Measurements from ENCODE around the gene CUX1.

The CUX1 gene

DNA sequence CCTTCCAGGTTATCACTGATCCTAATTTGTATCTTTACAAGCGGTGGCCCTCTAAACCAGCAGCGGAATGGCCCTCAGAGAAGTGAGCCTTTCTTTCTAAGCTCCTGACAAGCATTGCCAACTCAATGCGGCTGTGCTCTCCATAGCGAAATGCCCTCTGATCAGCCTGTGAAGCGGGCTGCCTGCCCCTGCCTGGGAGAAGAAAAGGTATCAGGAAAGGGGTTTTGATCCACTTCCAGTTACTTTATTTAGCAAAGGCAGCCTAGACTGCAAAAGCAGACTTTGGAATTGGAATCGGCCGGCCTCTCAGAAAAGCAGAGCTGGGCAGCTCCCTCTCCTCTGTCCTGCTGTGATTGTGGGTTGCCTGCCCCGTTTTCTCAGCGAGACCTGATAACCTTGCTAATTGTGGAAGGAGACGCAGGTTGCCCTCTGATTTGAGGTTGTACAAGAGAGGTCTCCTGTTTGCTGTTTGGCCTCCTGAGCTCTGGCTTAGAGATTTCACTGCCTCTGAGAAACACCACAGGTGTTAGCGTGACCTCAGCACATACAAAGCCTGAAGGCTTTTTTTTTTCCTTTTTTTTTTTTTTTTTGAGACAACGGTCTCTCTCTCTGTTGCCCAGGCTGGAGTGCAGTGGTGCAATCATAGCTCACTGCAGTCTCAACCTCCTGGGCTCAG is 415.3 kb downstream of the CUX1 start:
- DNase-seq = no peak

GRCh38 chr7:102234131-102234530 is 416.7 kb downstream of the CUX1 start:
- DNase-seq = no peak

DNA sequence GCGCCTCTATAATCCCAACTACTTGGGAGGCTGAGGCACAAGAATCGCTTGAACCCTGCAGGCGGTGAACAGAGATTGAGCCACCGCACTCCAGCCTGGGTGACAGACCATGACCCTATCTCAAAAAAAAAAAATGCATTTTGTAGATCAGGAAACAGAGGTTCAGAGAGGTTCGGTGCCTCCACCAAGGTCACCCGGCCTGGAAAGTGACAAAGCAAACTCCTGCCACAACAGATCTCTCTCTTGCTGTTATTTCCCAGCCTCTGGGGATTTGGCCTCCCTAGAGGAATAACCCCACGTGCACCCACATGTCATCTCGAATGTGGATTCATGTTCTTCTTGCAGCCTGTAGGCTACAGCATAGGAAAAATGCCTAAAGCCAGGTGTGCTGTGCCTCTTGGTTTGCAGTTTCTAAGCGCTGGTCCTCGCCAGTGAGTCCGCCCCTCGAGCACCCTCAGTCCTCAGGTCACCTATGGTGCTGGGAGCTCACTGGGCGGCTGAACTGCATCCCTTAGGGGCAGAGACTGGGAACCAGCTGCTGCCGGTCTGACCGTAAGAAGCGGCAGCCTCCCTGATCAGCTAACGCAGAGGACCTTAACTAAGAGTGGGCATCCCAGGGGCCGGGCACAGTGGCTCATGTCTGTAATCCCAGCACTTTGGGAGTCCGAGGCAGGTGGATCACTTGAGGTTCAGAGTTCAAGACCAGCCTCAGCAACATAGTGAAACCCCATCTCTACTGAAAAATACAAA is 417.6 kb downstream of the CUX1 start:
- DNase-seq = no peak

GRCh38 chr7:102236102-102236501 is 418.7 kb downstream of the CUX1 start:
- no peak for DNase-seq

- DNase-seq = peak; percentile 75
These were observed 419.3 kb downstream of the CUX1 start for GRCh38 chr7:102236592-102237287.

GRCh38 chr7:102239206-102239820 is 421.9 kb downstream of the CUX1 start:
- no peak for DNase-seq

- DNase-seq = no peak
These were observed 424.0 kb downstream of the CUX1 start for GRCh38 chr7:102241431-102241830.

- no peak for DNase-seq
These were observed 427.2 kb downstream of the CUX1 start for GRCh38 chr7:102244601-102245000.

DNA sequence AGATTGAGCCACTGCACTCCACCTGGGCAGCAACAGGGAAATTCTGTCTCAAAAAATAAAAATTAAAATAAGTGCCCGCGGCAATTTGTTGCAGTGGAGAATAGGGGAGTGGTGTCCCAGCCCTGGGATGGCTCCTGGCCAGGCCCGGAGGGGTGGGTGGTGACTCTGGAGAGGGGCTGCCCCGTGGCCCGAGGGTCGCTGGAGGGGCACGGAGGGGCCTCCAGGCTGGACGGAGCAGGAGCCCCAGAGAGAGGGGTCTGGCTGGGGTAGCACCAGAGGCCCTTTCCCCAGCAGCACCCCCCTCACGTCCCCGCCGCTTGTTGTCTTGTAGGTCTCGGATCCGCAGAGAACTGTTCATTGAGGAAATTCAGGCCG is 430.6 kb downstream of the CUX1 start:
- DNase-seq = no peak

GRCh38 chr7:102248456-102249395 is 431.3 kb downstream of the CUX1 start:
- no peak for DNase-seq

DNA sequence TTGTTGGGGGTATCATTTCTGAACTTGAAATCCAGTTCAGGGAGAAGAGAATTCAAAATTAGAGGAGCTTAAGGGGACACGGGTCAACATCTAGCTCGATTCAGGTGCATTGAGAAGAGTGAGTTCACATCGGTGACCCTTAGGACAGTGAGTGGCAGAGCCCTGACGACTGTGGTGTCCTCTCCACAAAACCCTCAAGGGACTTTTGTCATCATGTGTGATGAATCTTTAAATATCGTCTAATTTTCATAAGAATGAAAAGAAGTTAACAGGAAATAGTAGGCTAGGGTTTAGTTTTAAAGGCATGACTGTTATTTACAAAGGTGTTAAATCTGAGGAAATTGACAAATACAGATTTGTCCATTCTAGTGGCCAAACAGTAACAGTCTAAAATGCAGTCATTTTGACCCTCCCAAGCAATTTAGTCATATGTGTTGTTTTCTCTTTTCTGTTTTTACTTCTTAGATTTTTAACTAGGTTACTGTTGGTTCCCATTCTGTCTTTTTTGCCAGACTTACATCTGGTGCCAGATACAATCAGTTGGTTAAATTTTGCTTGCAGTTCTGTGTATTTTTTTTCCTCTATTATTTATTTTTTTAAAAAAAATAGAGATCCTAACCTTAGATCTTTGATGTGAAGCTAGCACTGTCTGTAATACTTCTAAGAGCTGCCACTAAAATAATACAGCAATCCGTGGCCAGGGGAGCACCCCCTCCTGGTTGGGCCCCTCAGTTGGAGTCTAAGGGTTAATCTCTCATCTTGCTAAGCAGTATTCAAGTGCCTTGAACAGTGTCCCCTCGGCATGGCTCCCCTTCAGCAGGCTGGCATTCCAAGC is 434.3 kb downstream of the CUX1 start:
- no peak for DNase-seq

GRCh38 chr7:102252366-102252982 is 435.0 kb downstream of the CUX1 start:
- DNase-seq = no peak

- no peak for DNase-seq
These were observed 435.9 kb downstream of the CUX1 start for GRCh38 chr7:102253066-102253972.

DNA sequence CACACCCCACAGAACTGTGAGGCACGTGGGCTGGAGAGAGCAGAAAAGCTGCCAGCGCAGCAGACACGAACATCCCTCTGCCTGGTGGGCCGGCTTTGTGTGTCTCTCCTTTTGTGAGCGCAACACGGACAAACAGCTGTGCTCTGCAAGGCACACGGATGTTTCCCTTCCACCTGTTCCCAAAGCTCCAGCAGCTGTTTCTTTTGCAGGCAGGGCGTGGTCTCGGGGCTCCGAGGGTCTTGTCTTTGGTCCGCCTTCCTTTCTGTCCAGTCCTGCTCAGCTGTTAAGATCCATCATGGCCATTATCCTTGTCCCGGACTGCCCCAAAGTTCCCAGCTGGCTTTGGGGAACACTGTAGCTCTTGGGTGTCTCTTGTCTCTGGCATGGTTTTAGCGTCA is 436.5 kb downstream of the CUX1 start:
- DNase-seq = no peak

GRCh38 chr7:102254521-102254920 is 437.1 kb downstream of the CUX1 start:
- DNase-seq = no peak

DNA sequence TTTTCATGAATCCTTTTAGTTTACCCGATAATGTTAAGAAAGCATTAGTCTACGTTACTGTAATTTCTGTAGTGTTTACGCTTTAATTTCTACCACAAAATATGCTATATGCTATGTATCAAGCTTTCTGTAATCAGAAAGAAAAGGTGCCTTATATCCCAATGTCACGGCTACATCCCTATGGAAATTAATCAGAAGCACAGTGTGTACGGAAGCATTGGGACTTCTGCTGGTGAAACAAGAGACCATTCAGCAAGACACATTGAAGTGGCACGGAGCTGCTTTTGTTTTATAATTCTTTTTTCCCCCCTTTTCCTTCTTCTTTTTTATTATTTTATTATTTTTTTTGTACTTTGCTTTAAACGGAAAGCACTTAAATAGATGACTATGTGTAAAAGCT is 438.1 kb downstream of the CUX1 start:
- DNase-seq = no peak

GRCh38 chr7:102255916-102256315 is 438.5 kb downstream of the CUX1 start:
- no peak for DNase-seq

DNA sequence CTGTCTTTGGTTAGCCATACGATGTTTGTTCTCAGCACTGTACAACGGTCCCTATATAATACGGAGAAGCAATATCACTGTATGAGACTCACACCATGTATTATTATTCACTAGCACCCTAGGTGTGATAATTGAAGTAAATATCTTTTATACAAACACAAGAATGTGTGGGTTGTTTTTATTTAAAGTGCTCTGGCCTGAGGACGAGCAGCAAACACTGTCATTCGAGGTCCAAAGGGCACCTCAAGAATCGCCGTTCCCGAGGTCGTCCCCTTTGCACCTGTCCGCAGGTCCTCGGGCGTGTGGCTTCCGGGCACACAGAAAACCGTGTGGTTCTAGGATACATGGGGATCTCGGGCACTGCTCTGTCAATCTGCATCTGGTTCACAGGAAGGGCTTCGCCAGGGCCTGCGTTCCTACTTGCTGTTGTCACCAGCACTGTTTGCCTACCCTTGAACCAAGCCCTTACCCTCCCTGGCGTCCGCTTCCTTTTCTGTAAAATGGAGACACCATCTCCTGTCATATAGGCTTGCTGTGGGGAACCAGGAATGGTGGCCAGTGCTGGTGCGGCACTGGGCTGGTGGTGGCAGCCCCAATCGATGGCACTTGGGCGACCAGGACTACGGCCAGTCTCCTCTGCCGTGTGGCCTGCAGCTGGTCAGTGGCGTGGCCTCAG is 440.8 kb downstream of the CUX1 start:
- no peak for DNase-seq

DNA sequence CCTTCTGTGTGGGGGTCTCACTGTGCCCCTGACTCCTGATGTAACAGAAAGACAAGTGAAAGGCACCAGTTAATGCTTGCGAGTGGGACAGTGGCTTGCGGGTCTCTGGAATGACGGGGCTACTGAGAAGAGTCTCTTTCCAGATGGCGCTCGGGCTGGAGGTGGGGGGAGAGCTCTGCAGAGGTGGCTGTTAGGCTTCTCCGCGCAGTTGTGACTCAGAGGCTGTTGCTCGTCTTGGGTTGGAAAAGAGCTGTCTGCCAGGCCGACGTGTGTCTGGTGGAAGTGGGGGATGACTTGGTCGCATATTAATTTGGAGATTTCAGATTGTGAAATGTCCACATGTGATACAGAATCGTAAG is 441.3 kb downstream of the CUX1 start:
- no peak for DNase-seq

Measured in activated CD8-positive, alpha-beta memory T cell treated with anti-CD3 and anti-CD28 coated beads for 24 hours (primary cell).